MM.1S (cell line): ENCODE results near the gene BTBD9.

Experiments
- CTCF ChIP-seq: fragments of 300-600 bp; sonication (generic); IDR thresholded peaks from 2 replicates; pipeline ENCODE4 v1.5.1; 2016; ENCODE audit warnings: antibody characterized with exemption, low read length, mixed read lengths
- EZH2 ChIP-seq: fragments of 300-600 bp; sonication (generic); optimal IDR thresholded peaks from 2 replicates; pipeline ENCODE3; 2017; ENCODE audit warnings: low read depth, mild to moderate bottlenecking, antibody characterized with exemption, low read length, mixed read lengths

DNA sequence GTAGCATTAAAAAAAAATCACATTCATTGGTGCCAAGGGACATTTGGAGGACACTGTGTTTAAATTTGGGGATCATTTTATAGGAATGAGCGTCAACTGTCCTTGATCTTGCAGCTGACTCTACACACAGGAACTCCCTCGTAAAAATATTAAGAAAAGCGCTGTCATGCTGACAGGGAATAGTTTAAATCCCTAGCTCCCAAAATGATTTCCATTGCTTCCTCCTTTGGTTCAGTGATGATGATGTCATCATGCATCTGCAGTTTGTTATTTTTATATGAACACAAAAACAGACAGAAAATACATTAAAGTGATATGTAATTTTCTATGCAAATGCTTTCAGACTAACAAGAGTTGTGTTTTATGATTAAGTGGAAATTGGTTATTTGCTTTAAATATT, 275.6 kb downstream of the BTBD9 start:
- TF ChIP-seq CTCF (no peak), EZH2 (no peak)
